HEK293 (cell line): ENCODE results near the gene TANGO2.

Experiments used
- CTCF ChIA-PET: fragments of 350-600 bp; formaldehyde crosslinking; extraction: SDS; loops from one replicate; lab custom pipeline; 2021; ENCODE audit warnings: antibody characterized with exemption; lab: Yijun Ruan, JAX
- POLR2A ChIA-PET: fragments of 300-600 bp; formaldehyde crosslinking; extraction: SDS; loops from one replicate; lab custom pipeline; 2020; ENCODE audit warnings: antibody characterized with exemption, inconsistent platforms; lab: Yijun Ruan, JAX
- H3K27ac ChIP-seq: fragments of 200-500 bp; sonication (Bioruptor generic); 2 replicates; pipeline ENCODE4 v1.5.1; 2014; ENCODE audit warnings: low read depth, low read length, control low read depth, inconsistent platforms; ENCODE audit errors: extremely low read depth
- H3K36me3 ChIP-seq, 2 experiments: fragments of 200-500 bp in 1 of 2; sonication (Bioruptor generic) in 1 of 2; 1 replicate in 1 of 2; 2 replicates in 1 of 2; pipeline ENCODE4 v1.5.1; 2014 to 2017; ENCODE audit warnings: inconsistent platforms in 2 of 2, low read length in 2 of 2; ENCODE audit not compliant: control insufficient read depth in 2 of 2, insufficient read depth in 1 of 2
- H3K4me1 ChIP-seq: fragments of 200-500 bp; sonication (Bioruptor generic); 2 replicates; pipeline ENCODE4 v1.5.1; 2014; ENCODE audit warnings: mild to moderate bottlenecking, low read length, inconsistent platforms; ENCODE audit not compliant: control insufficient read depth, insufficient read depth
- H3K4me3 ChIP-seq: 2 replicates; pipeline ENCODE4 v1.5.1; 2011; ENCODE audit warnings: low read depth, mild to moderate bottlenecking, control low read depth, low read length, moderate library complexity
- H3K9me3 ChIP-seq: fragments of 200-500 bp; sonication (Bioruptor generic); 2 replicates; pipeline ENCODE4 v1.5.1; 2014; ENCODE audit warnings: low read depth, low read length, inconsistent platforms; ENCODE audit not compliant: control insufficient read depth, insufficient read depth
- BCL11B ChIP-seq: fragments of 450-650 bp; formaldehyde crosslinking; IDR thresholded peaks from 2 replicates; pipeline ENCODE4 v1.5.1; 2016; ENCODE audit warnings: low read depth, missing biosample characterization, missing genetic modification characterization
- BCL6B ChIP-seq: fragments of 450-650 bp; formaldehyde crosslinking; IDR thresholded peaks from 2 replicates; pipeline ENCODE4 v1.5.1; 2017; ENCODE audit warnings: missing biosample characterization, missing genetic modification characterization
- GLI4 ChIP-seq: fragments of 450-650 bp; formaldehyde crosslinking; IDR thresholded peaks from 2 replicates; pipeline ENCODE4 v1.5.1; 2016; ENCODE audit warnings: missing biosample characterization, missing genetic modification characterization
- IKZF3 ChIP-seq: fragments of 450-650 bp; IDR thresholded peaks from 2 replicates; pipeline ENCODE4 v1.5.0; 2018; ENCODE audit warnings: missing biosample characterization, mild to moderate bottlenecking, missing genetic modification characterization, moderate library complexity
- KLF7 ChIP-seq: fragments of 450-650 bp; formaldehyde crosslinking; IDR thresholded peaks from 2 replicates; pipeline ENCODE4 v1.5.1; 2016; ENCODE audit warnings: missing biosample characterization, missing genetic modification characterization, borderline replicate concordance
- KLF8 ChIP-seq: fragments of 450-650 bp; formaldehyde crosslinking; IDR thresholded peaks from 2 replicates; pipeline ENCODE4 v1.5.1; 2016; ENCODE audit warnings: missing biosample characterization, missing genetic modification characterization
- MZF1 ChIP-seq: fragments of 450-650 bp; formaldehyde crosslinking; IDR thresholded peaks from 2 replicates; pipeline ENCODE4 v1.5.1; 2017; ENCODE audit warnings: missing biosample characterization, missing genetic modification characterization, borderline replicate concordance
- OVOL3 ChIP-seq: fragments of 450-650 bp; formaldehyde crosslinking; IDR thresholded peaks from 2 replicates; pipeline ENCODE4 v1.5.1; 2016; ENCODE audit warnings: missing biosample characterization, missing genetic modification characterization
- PRDM1 ChIP-seq: fragments of 450-650 bp; formaldehyde crosslinking; IDR thresholded peaks from 2 replicates; pipeline ENCODE4; 2016; ENCODE audit warnings: missing biosample characterization, missing genetic modification characterization
- RBAK ChIP-seq: fragments of 450-650 bp; formaldehyde crosslinking; IDR thresholded peaks from 2 replicates; pipeline ENCODE4 v1.5.1; 2016; ENCODE audit warnings: missing biosample characterization, missing genetic modification characterization
- SCRT1 ChIP-seq: fragments of 450-650 bp; formaldehyde crosslinking; IDR thresholded peaks from 2 replicates; pipeline ENCODE4 v1.5.1; 2016; ENCODE audit warnings: missing biosample characterization, missing genetic modification characterization, borderline replicate concordance
- SP2 ChIP-seq: fragments of 450-650 bp; formaldehyde crosslinking; IDR thresholded peaks from 2 replicates; pipeline ENCODE4 v1.5.1; 2016; ENCODE audit warnings: missing biosample characterization, missing genetic modification characterization
- WT1 ChIP-seq: fragments of 450-650 bp; formaldehyde crosslinking; IDR thresholded peaks from 2 replicates; pipeline ENCODE4 v1.5.1; 2016; ENCODE audit warnings: missing biosample characterization, missing genetic modification characterization
- ZBTB26 ChIP-seq: fragments of 450-650 bp; formaldehyde crosslinking; optimal IDR thresholded peaks from 2 replicates; pipeline ENCODE3; 2016; ENCODE audit warnings: missing biosample characterization, mild to moderate bottlenecking, missing genetic modification characterization
- ZNF121 ChIP-seq: fragments of 450-650 bp; formaldehyde crosslinking; IDR thresholded peaks from 2 replicates; pipeline ENCODE4 v1.5.1; 2016; ENCODE audit warnings: missing biosample characterization, missing genetic modification characterization
- ZNF184 ChIP-seq: fragments of 450-650 bp; IDR thresholded peaks from 2 replicates; pipeline ENCODE4 v1.5.1; 2018; ENCODE audit warnings: missing biosample characterization, mild to moderate bottlenecking, missing genetic modification characterization
- ZNF280D ChIP-seq: fragments of 450-650 bp; formaldehyde crosslinking; IDR thresholded peaks from 2 replicates; pipeline ENCODE4 v1.5.1; 2016; ENCODE audit warnings: missing biosample characterization, missing genetic modification characterization
- ZNF501 ChIP-seq: fragments of 450-650 bp; formaldehyde crosslinking; IDR thresholded peaks from 2 replicates; pipeline ENCODE4 v1.5.1; 2016; ENCODE audit warnings: missing biosample characterization, missing genetic modification characterization
- ZNF560 ChIP-seq: fragments of 450-650 bp; formaldehyde crosslinking; IDR thresholded peaks from 2 replicates; pipeline ENCODE4 v1.5.1; 2017; ENCODE audit warnings: missing biosample characterization, missing genetic modification characterization, borderline replicate concordance
- ZNF677 ChIP-seq: fragments of 450-650 bp; IDR thresholded peaks from 2 replicates; pipeline ENCODE4 v1.5.0; 2018; ENCODE audit warnings: missing biosample characterization, mild to moderate bottlenecking, missing genetic modification characterization, moderate library complexity
- ZNF704 ChIP-seq: fragments of 450-650 bp; formaldehyde crosslinking; IDR thresholded peaks from 2 replicates; pipeline ENCODE4 v1.5.1; 2016; ENCODE audit warnings: missing biosample characterization, missing genetic modification characterization
- ZNF768 ChIP-seq: fragments of 450-650 bp; formaldehyde crosslinking; IDR thresholded peaks from 2 replicates; pipeline ENCODE4 v1.5.1; 2018; ENCODE audit warnings: missing biosample characterization, mild to moderate bottlenecking, missing genetic modification characterization
- ZNF777 ChIP-seq: fragments of 450-650 bp; formaldehyde crosslinking; IDR thresholded peaks from 2 replicates; pipeline ENCODE4 v1.5.1; 2017; ENCODE audit warnings: missing biosample characterization, missing genetic modification characterization, borderline replicate concordance
- ZNF785 ChIP-seq: fragments of 450-650 bp; formaldehyde crosslinking; IDR thresholded peaks from 2 replicates; pipeline ENCODE4 v1.5.1; 2016; ENCODE audit warnings: missing biosample characterization, missing genetic modification characterization

Gene TANGO2

GRCh38 chr22:20055654-20056053 is 34.7 kb downstream of the TANGO2 start:
- no peaks in the 10 kb centered on the region for H3K4me1 ChIP-seq
- H3K4me3 ChIP-seq: no peak overlapping the region
- CTCF ChIA-PET: no interaction called here

GRCh38 chr22:20056161-20056560 is 35.3 kb downstream of the TANGO2 start:
- TF ChIP-seq MZF1 (tag by site-specific recombination) (no peak), OVOL3 (no peak), PRDM1 (no peak), ZBTB26 (no peak), KLF8 (tag by site-specific recombination) (no peak), ZNF501 (tag by site-specific recombination) (no peak), ZNF785 (tag by site-specific recombination) (no peak), BCL11B (tag by site-specific recombination) (no peak), ZNF677 (tag by site-specific recombination) (no peak)
- H3K27ac ChIP-seq: no peak overlapping the region
- H3K4me1 ChIP-seq: no peaks in the 10 kb centered on the region
- H3K36me3 ChIP-seq: peaks cover 0 to 57% of the 10 kb centered on the region in 2 experiments; a peak in 2 of 3 replicates
- no peaks in the 10 kb centered on the region for H3K9me3 ChIP-seq
- POLR2A ChIA-PET: interaction anchor here (0.6 kb wide), 1 partner anchor 11 kb away, joined by 10 read pairs; no protein-coding TSS in a partner anchor
- CTCF ChIA-PET: no interaction called here
- H3K4me3 ChIP-seq: no peak overlapping the region

More at GRCh38 chr22:20055654-20056053, 34.7 kb downstream of the TANGO2 start:
- Histone ChIP-seq H3K27ac (no peak overlapping the region), H3K36me3 (peaks cover 0 to 55% of the 10 kb centered on the region in 2 experiments; a peak in 2 of 3 replicates), H3K9me3 (no peaks in the 10 kb centered on the region)
- TF ChIP-seq KLF7 (tag by site-specific recombination) (no peak), ZNF501 (tag by site-specific recombination) (no peak), RBAK (tag by site-specific recombination) (no peak), ZNF777 (tag by site-specific recombination) (no peak), ZNF184 (no peak), ZNF768 (no peak), ZNF121 (tag by site-specific recombination) (no peak), ZNF560 (tag by site-specific recombination) (no peak), ZNF785 (tag by site-specific recombination) (no peak), ZNF280D (tag by site-specific recombination) (no peak), SP2 (tag by site-specific recombination) (no peak), WT1 (no peak), ZNF704 (tag by site-specific recombination) (no peak), SCRT1 (tag by site-specific recombination) (no peak), OVOL3 (no peak), IKZF3 (tag by site-specific recombination) (no peak), GLI4 (no peak), BCL6B (tag by site-specific recombination) (no peak)
- POLR2A ChIA-PET: no interaction called here
